DLD1 (cell line): ENCODE data around the gene ST7.

Experiments used
- in situ Hi-C: cut with HindIII; loops from 2 replicates; pipeline ENCODE4 v1.10.0; 2017; ENCODE audit warnings: low sequenced_read_pairs

Gene ST7

DNA sequence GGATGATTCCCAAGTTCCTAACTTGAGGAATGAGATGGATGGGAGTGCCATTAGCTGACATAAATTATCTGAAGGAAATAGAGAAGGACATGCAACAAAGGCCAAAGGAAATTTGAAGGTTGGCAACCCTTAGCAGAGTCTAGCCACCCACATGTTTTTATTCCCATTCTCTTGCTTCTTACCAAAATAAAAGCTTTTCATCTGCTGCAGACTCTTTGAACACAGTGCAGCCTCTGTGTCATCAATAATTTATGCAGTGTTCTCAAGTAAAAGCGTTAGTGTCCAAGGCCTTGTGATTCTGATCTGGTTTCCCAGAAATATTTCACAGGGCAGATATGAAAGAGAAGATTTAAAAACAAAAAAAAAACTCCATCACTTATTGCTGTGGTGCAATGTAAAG is 98.5 kb downstream of the ST7 start:
- in situ Hi-C loops, result no loop called here

DNA sequence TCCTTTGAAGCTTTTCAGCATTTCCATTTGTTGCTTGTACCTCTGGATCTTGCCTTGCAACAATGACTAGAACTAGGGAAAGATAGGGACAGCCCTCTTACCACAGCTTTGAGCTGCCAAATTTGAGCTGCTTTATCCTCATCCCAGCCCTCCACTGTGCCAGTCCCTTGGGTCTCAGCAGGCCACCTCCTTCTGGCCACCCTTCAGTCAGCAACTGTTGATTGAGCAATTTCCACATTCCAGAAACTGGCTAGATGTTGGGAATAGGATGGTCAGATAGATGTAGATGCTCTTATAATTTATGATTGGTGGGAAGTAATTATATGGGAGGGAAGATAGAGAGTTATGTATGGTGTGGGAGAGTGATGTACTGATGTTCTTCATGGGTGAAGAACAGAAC is 100.1 kb downstream of the ST7 start:
- in situ Hi-C loops, result no loop called here

DNA sequence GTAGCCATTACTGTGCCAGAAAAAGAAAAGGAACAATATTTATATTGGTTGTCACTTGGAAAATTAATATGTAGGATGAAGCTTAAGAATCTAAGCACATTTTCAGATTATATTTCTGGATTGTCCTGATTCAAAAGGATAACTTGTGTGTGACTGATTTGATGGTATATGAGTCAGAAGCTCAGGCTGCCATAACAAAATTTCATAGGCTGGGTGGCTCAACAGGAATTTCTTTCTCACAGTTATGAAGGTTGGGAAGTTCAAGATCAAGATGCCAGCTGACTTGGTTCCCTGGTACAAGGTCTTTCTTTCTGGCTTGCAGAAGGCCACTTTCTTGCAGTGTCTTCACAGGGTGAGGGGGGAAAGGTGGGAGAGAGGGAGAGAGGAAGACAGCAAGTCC is 108.5 kb downstream of the ST7 start:
- in situ Hi-C loops, result no loop called here

DNA sequence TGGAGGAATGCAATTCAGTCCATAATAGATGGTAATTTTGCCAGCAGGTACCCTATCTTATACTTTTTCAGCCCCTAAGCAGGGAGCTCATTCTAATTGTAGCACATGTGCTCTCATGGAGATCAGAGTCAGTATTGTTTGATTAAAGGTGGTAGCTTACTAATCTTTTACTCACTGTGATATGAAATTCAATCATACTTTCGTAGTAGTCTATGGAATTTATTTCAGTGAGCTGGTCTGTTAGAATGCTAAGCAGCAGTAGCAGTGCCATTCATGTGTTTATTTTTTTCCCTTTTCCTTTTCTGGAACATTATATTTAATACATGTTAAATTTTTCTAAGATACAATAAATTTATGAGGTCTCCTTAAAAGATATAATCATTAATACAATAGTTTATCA is 109.0 kb downstream of the ST7 start:
- in situ Hi-C loops, result no loop called here

DNA sequence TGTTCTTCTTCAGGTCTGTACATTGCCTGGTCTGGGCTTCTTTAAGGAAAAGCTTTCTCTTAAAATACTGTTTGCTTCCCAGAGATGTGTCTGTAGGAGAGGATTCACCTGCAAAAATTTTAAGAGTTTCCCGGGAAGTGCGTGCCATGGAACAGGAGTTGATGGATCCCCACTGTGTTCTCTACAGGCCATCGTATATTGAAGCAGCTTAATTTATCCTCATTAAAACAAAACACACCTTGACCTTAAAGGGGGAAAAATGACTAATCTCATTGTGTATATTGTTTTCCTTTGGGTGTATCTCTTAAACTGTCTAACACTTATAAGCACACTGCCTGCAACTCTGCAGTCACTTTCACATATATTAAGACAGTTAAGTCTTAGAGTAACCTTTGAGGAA is 111.4 kb downstream of the ST7 start:
- in situ Hi-C loops, result no loop called here

DNA sequence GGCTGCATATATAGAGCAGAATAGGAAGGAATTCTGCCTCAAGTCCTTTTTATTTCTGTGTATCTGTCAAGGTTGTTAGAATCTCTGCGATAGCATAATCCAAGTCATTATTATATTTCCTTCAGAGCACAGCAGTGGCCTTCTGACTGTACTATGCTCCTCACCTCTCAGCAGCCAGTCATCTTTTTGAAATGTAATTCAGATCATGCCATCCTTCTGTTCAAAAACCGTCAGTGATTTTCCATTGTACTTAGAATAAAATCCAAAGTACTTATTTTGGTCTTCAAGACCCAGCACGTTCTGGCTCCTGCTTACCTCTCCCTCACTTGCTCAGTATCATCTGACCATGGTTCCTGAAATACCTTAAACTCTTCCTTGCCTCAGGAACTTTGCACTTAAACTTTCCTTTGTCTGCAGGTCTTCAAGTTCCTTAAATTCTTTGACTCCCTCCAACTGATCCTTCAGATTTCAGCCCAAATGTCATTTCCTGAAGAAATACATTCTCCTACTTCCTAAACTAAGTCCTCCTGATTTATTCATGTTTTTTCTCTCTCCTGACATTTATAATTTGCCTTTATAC is 112.4 kb downstream of the ST7 start:
- in situ Hi-C loops, result no loop called here

DNA sequence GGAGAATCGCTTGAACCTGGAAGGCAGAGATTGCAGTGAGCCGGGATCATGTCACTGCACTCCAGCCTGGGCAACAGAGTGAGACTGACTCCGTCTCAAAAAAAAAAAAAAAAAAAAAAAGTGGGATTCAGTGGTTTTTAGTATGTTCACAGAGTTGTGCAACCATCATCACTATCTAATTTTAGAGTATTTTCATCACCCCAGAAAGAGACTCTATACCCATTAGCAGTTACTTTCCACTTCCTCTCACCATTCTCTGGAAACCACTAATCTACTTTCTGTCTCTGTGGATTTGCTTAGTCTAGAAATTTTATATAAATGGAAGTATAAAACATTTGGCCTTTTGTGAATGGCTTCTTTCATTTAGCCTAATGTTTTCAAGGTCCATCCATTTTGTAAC is 113.4 kb downstream of the ST7 start:
- in situ Hi-C loops, result no loop called here

DNA sequence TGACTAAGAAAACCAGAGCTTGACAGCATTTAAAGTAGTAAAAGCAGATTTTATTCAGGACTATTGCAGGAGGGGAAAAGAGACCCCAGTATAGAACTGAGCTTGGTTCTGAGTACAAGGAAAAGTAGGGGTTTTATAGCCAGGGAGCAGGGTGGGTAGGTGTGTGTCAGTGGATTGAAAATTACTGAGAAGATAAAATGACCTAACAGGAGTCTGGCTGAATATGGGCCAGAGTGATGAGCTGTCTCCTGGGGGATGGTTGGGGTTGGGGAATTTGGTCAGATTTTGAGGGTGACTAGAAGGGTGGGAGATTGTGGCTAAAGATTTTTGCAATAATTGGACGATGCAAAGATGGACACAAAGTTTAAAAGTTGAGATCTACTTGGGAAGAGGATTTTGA is 114.0 kb downstream of the ST7 start:
- in situ Hi-C loops, result no loop called here

DNA sequence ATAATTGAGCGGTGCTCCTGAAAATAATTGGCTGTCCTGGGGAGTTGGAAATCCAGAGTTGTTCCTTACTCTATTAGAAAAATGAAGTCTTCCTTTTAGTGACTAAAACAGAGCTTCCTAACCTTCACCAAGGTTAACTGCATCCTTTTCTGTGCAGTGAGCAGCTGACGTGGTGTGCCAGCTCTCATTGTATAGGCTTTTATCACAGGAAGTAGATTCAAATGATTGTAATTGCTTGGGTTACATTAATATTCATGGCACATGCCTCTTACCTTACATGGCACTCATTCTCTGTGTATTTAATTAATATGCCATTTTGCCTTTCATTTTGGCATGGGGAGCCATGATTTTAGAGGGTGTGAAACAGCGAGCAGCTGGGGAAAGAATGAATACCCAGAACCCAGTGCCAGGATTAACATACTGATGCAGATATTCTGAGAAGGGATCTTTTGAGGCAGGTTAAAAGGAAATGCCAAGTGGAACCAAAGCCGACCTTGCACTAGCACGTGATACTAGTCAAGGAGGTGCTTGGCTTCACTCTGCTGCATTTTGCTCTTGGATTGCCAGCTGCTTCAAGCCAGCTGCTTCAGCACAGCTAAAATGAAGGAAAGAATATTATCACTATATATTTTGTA is 115.3 kb downstream of the ST7 start:
- in situ Hi-C loops, result no loop called here

DNA sequence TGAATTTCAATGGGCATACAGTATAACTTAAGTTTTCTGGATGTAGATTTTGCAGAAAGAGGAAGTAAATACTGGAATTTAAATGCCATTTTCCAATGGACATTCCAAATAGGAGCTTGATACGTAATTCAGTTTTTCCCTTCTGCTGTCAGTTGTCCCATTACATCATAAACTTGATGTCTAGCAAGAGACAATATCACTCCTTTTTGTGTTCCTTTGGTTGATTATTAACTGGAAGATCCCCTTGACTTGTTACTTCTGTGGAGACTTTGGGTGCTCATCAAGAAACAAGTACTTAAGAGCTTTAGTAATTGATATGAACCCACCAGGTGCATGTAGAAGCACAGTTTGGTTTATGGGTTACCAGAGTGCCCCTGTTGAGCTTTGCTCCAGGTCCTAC is 116.1 kb downstream of the ST7 start:
- in situ Hi-C loops, result no loop called here

DNA sequence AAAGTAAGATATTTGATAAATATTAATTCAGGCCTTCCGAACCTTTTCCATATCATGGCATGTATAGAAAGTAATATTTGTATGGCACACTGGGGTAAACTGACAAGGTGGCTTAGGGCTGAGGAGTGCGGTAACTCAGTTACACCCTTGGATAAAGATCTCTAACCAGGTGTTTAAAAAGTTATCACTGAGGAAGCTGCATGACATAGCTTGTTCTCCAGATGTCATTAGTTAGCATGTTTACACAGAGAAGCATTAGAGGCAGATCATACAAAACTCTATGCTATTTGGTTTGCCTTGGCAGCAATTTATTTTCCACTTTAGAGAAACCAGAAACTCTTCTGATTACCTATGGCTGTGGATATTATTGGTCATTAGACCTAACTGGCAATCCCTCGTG is 118.2 kb downstream of the ST7 start:
- in situ Hi-C loops, result no loop called here

DNA sequence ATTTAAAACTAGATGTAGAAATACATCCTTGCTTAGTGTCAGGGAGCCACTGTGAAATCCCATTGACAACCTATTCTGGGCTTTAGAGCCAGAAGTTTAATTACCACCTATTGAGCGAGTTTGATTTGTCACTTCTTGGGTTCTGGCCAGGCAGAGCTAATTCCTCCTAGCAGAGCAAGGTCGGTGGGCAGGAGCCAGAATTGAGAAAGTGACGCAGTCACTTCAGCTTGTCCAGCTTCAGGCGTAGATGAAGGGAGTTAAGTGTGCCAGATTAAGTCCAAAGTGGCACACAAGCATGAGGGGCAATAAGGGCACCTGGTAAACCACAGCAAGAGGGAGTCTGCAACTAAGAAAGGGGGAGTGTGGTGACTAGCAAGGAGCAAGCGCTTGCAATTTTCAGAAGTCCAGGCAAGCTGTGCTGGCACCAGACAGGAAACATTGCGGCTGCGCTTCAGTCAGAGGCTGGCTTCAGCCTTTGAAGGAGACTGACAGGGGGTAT is 119.4 kb downstream of the ST7 start:
- in situ Hi-C loops, result no loop called here

DNA sequence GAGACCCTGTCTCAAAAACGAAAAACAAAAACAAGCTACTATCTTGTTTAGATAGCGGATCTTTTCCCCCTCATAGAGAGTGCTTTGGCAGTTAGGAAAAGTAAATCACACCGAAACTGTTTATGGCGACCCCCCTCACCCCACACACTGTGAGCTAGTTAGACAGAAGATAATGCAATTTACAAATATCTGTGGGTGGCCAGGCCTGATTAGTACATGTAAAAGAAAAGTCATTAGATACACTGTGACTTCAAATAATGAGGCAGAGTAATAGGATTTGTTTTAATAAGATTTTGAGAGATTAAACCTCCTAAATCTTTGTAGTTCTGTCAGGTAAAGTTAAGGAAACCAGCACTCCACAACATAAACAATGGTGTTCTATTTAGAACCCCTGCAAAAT is 121.1 kb downstream of the ST7 start:
- in situ Hi-C loops, result no loop called here

DNA sequence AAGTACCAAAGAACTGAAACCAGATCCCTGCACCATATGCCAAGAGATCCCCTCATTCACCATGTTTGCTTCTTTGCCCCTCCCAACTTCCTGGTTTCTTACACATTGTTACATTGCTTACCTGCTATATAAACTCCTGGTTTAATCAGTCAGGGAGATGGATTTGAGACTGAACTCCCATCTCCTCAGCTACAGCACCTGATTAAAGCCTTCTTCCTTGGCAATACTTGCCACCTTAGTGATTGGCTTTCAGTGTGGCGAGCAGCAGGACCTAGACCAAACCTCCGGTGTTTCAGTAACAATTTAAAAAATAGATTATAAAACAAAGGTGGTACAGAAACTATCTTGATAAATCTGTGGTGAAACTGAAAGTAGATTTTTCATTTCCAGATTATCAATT is 122.6 kb downstream of the ST7 start:
- in situ Hi-C loops, result no loop called here

DNA sequence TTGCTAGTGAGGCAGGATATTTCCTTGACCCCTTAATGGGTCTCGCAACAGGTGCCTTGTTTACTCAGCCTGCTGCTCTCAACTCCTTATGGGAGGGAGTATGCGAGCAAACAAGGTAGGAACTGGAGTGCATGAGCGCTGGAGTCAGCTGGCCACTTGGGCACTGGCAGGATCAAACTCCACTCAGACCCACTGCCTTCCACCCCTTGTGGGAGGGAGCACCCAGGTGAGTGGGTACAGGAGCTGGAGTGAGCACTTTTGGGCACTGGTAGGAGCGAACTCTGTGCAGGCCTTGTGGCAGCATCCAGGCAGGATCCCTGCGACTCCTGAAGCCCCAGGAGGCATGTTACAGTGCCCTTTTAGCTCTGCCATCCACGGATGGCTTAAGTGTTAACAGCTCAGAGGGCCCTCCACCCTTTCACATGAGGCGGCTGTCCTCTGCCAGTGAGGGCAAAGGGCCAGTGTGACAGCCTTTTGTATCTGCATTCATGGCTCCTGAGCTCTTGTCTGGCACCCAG is 123.2 kb downstream of the ST7 start:
- in situ Hi-C loops, result no loop called here

DNA sequence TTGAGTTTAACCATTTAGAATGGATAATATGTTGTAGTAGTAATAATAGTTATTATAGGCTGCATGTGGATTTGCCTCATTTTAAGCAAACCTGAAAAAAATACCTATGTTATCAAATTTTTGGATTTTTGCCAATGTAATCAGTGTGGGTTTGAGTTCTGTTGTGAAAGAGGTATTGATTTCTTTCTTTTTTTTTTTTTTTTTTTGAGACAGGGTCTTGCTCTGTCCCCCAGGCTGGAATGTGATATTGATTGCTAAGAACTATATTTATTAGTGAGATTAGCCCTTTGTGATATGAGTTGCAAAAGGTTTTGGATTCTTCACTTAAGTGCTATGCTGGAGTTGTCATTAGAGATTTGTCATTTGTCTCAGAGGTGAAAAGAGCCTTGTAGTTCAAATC is 124.4 kb downstream of the ST7 start:
- in situ Hi-C loops, result no loop called here

DNA sequence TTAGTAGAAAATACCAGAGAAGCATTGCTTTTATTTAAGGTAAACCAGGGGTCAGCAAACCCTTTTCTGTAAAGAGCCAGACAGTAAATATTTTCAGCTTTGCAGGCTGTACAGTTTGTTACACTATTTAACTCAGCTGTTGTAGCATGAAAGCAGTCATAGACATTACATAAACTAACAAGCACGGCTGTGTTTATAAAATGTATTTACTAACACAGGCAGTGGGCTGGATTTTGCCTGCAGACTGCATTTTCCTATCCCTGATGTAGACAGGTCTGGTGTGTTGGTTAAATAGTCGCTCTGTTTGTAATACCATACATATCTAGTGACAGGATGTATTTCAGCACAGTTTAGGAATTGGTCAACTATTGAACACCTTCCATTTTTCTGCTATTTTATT is 129.3 kb downstream of the ST7 start:
- in situ Hi-C loops, result no loop called here

DNA sequence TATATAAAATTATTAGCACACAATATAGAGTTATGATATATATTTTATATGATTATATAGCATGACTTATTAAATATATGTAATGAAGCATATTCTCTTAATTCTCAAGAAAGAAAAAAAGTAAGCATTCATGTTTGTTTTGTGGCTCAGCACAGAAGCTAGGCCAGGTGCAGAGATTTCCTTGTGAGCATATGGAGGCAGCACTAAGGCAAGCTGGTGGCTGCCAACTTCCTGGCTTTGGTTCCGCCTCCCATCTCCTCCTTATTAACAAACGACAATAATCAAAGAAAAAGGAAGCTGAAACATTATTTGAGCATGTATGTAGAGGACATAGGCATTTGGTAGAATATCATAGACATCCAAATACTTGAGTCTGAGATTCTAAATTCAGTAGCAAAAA is 130.3 kb downstream of the ST7 start:
- in situ Hi-C loops, result no loop called here

DNA sequence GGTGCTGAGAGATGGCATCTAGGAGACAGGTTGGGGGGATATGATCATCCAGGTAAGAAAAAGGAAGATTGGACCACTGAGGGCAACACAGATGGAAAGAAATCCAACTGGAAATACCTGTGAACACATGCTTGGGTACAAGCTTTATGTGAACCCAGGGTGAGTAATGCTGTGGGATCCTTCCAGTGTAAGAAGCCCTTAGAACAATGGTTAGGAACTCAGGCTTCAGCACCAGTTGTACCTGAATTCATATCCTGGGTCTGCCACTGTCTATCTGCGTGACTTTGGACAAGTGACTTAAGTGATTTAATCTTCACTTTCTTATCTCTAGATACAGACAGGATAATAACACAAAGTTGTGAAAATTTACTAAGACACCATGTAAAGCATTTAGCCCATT is 131.0 kb downstream of the ST7 start:
- in situ Hi-C loops, result no loop called here

DNA sequence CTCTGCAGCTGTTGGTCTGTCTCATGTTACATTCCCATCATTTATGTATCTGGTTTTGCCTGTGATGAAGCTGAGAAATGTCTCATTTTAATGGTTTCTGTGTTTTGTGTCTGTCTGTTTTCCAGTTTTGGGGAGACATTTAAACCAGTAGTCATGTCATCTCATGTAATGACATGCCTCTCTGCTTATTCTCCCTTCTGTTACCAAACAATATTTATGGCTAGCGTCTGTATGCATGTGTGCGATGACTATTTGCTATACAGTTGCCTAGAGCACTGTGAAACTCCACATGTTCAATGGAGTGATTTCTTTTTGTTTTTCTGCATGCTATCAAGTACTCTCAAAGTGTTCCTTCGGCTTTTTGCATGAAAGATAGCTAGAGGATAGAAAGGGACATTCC is 132.0 kb downstream of the ST7 start:
- in situ Hi-C loops, result no loop called here

DNA sequence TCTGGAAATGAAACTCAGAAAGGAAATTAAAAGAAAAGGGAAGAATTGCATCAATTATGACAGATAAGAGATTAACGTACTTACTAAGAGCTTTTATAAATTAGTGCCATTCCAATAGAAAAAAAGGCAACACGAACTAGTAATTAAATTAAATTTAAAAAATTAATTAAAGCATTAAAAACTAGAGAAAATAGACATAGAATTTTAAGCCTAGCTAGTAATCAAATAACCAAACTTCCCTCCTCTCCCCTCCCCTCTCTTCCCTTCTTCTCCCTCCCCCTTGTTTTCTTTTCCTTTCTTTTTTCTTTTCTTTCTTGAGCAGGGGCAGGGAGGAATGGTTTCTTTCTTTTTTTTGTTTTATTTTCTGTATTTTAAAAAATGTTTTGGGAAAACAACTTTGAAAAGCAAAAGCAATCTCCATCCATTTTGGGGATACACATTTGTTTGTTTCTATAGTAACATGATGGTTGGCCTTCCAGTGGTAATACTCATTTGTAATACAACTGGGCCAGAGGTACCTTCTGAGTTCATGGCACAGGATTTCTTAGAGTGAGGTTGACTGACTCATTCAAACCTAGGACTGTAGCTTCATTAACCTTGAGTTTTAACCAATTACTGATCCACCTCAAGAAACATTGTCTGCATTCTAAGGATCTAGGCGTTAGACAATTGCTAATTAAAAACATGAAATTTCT is 132.6 kb downstream of the ST7 start:
- in situ Hi-C loops, result no loop called here

DNA sequence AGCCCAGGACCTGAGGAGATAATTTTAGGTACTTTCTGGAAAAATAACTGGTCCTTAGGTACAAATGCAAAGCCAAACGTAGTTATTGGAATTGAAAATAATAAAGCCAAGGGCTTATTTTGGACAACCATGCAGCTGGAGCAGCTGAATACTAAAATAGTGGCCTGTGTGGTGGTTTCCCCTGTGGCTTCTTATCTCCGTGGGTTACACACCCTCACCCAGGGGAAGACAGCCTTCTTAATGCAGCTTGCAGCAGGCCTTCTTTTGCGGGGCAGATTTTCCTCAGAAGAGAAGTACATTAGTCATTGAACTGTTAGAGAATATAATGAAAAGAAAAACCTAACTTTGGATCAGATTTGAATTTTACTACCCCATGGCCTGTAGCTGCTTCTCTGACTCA is 133.5 kb downstream of the ST7 start:
- in situ Hi-C loops, result no loop called here
